GM18858 (cell line): ENCODE measurements around the gene ASPSCR1.

ENCODE experiments used
- ATAC-seq: cut with Tn5 transposase; IDR thresholded peaks from one replicate; pipeline ENCODE4 v1.9.1; 2021; ENCODE audit not compliant: unreplicated experiment

The ASPSCR1 gene

DNA sequence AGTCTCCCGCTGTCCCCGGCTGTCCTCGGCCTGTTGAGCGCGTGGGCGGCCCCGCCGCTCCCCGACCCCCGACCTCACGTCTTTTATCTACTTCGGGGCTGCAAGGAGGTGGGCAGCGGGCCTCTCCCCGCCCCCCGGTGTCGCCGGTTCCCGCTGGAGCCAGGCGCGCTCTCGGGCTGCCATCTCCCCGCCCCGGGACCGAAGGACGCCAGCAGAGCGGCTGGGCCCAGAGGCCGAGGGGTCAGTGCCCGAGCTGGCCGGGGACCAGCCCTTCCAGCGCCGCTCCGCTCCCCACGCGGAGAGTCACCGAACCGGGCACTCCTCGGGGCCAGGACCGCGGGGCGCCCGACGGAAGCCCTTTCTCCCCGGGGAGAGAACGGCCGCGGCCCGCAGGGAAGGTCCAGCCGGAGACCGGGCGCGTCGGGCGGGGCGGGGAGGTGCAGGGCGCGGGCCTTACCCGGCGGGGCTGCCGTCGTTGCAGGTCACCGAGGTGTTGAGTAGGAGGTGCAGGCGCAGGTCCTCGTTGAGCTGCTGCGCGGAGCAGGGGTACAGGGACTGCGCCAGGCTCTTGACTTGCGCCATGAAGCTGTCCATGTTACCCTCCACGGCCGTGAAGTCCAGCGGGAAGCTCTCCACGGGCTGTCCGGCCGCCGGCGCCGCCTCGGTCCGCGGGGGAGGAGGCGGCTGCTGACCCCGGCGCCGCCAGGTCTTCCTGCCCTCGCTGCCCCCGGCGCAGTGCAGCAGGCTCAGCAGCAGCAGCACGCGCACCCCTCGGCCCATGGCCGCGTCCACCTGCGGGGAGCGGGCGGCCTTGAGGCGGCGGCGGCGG lies 17.1 kb upstream of the ASPSCR1 start:
- no peak for ATAC-seq

- ATAC-seq: no peak
Observed at GRCh38 chr17:81961087-81961511, 16.3 kb upstream of the ASPSCR1 start, which contains the start of gene NOTUM. Gene NOTUM, minus strand, starts transcription at chr17:81961187. Its CDS starts 278 bp downstream, at chr17:81960909.

GRCh38 chr17:81961521-81962498 lies 15.6 kb upstream of the ASPSCR1 start:
- no peak for ATAC-seq

GRCh38 chr17:81962499-81963441 lies 14.7 kb upstream of the ASPSCR1 start:
- no peak for ATAC-seq

DNA sequence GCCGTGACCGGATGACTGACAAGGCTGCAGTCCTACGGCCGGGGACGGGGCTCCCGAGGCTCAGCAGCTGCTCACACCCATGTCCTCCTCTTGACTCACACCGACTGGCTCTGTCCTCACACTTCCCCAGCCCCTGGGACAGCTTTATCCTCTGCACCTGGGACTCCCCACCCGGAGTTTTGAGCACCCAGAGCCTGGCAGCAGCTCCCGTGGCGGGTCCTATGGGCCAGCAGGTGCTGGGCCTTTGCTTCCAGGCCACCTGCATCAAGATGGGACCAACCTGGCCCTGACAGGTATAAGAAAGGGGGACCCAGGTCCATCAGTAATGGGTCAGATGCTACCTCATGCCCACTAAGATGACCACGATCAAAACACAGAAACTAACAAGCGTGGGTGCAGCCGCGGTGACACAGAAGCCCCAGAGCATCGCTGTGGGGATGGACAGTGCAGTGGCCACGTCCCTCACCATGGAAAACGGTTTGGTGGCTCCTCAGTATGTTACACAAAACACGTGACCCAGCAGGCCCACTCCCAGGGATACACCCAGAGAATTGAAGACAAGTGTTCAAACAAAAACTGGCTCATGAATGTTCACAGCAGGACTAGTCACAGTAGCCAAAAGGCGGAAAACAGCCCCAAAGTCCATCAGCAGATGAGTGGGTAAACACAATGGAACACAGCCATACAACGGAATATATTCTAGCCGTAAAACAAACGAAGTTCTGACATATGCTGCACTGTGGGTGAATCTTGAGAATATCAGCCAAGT lies 13.2 kb upstream of the ASPSCR1 start:
- no peak for ATAC-seq

DNA sequence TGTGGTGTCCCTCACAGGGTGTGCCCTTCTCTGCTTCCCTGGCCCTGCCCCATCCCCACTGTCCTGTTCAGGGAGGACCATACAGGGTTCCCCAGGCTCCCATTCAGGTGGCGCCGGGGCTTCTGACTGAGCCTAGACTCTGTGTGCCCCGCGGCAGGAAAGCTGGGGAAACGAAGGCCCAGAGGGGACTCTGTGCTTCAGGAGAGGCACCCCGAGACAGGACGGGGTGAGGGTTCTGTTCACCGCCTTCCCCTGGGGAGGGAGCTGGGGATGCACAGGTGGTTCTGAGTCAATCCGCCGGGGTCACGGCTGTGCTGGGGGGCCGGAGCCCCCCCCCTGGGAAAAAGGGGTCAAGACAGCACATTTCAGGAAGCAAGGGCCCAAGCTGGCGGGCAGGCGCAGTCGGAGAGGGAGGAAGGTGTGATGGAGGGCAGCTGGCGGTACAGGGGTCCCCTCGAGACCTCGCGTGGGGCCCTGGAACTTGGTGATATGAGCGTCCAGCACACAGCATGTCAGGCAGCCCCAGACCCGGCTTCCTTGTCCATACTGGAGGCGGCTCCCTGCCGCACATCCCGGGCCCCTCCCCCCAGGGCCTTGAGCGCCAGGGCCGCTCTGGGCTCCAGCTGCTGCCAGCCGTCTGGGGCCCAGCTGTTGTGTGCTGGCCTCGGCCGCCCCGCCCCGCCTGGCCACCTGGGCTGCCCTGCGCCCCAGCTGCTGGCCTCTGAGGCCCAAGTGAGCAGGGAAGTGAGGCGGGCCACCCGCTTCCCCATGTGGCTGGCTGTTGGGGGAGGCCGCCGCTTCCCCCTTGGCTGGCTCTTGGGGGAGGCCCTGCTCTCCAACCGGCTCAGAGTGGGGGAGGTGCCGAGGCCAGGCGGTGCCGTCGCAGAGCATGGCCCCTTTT lies 10.8 kb upstream of the ASPSCR1 start:
- ATAC-seq: no peak

DNA sequence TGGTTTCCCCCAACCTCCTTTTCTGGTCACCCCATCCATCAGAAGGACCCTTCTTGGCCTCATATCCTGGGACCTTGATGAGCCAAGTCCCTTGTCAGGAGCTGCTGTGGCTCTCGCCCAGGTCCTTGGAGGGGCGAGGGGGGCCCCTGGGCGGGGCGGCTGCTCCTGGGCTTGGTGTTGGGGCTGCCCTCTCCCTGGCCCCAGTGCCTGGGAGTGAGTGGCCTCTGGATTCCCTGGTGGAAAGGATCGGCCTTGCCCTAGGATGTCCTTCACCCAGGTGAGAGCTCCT lies 10.2 kb upstream of the ASPSCR1 start:
- no peak for ATAC-seq

GRCh38 chr17:81967533-81968395 lies 9.7 kb upstream of the ASPSCR1 start:
- ATAC-seq: no peak

DNA sequence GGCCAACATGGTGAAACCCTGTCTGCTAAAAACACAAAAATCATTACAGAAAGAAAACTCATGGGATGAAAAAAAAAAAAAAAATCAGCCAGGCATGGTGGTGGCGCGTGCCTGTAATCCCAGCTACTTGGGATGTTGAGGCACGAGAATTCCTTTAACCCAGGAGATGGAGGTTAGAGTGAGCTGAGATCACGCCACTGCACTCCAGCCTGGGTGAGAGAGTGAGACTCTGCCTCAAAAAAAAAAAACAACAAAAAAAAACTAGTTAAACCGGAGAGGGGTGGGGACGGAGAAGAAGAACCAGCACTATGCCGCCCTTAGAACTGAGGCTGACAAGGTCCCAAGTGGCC lies 9.1 kb upstream of the ASPSCR1 start:
- ATAC-seq: no peak

DNA sequence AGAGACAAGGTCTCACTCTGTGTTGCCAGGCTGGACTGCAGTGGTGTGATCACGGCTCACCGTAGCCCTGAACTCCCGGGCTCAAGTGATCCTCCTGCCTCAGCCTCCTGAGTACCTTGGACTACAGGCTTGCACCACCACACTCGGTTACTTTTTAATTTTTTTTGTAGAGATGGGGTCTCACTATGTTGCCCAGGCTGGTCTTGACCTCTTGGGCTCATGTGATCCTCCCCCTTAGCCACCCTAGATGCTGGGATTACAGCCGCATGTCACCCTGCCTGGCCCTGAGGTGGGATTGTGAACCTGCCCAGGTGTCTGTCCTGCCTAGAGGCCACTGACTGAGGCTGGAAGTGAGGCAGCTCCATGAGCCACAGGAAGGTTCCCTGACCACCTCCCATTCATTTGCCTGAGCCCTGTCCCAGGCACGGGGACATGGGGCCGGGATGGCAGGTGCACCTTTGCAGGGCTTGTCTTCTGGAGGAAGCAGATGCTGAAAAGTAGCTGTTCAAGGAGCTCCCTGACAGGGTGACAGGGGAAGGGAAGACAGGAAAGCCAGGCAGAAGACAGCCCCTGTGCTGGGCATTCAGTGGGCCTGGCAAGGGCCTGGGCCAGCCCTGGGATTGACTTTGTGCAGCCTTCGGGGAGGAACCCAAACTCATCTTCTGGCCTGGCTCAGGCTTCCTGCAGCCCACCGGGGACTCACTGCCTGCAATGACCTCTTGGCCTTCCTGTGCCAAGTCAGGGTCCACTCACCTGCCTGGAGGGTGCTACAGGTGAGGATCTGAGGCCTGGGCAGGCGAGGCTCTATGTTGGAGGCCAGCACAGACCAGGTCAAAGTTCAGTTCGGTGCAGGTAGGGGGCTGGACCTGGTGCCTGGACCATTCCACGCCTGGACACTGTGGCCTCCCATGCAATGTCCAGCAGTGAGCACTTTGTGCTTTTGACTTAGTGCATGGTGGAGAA lies 8.3 kb upstream of the ASPSCR1 start:
- ATAC-seq: no peak

- no peak for ATAC-seq
Observed at GRCh38 chr17:81973432-81973831, 4.0 kb upstream of the ASPSCR1 start.

- ATAC-seq: no peak
Observed at GRCh38 chr17:81976332-81977210, 858 bp upstream of the ASPSCR1 start.

DNA sequence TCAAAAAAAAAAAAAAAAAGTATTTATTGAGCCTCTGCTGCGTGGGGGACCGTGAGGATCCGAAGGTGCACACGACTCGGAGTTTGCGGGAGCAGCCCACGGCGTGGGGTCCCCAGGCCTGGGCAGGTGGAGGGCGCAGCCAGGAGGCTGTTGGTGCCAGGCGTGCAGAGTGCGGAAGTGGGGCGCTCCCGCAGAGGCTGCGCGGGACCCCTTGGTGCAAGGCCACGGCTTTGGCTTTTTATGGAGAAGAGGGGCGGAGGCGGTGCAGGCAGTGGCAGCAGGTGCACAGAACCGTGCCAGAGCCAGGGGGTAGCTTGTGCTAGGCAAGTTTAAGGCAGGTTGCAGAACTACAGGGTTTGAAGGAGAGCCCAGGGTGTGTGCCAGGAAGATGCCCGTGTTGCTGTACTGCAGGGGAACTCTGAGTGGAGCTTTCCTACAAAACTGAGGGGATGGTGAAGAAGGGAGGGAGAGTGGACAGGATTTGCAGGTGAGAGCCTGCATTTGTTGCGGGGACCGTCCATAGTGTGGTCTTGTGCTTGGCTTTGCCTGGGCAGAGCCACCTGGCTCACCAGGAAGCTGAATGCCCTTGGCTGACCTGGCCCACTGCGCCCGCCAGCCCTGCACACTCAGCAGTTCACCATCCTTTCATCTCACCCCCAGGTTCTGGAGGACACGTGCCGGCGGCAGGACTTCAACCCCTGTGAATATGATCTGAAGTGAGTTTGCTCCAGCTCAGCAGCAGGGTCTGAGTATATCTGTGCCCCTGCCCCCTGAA lies 1.3 kb downstream of the ASPSCR1 start:
- ATAC-seq: no peak

DNA sequence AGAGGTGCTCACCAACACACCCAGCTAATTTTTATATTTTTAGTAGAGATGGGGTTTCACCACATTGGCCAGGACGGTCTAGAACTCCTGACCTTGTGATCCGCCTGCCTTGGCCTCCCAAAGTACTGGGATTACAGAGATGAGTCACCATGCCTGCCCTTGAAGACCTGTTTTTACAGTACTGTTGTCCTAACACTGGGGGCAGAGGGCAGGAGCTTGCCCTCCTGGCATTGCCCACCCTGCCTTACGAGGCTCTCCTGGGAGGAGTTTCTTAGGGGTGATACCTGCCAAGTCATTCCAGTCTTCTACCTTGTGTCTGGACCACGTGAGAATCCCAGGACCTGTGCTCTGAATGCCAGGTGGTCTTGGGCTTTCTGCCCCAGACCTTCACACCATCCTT lies 2.7 kb downstream of the ASPSCR1 start:
- ATAC-seq: no peak

DNA sequence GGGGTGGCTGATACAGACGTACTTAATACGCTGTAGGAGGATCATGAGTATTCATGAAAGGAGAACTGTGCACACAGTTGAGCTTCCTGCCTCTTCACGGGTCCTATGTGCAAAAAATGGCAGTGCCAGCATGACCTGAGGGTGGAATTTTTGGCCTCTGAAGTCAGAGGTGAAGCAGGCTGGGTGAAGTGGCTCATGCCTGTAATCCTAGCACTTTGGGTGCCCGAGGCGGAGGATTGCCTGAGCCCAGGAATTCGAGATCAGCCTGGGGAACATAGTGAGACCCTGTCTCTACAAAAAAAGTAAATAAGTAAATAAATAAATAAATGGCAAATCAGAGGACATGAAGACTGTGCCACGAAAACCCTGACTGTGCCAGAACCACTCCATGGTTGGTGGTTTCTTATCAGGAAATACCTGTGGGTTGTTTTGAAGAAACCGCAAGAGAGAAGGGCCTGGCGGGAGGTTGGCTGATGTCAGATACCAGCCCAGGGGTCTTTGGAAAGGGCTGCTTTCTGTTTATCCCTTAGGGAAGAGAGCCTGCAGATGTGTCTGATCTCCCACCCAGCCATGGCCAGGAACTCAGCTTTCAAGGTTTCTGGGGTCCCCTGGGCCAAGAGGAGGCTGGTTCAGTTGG lies 3.4 kb downstream of the ASPSCR1 start:
- no peak for ATAC-seq
